ENCODE data around the gene RPL26. TPM values are rescaled to one million over a fixed set of nuclear protein-coding genes. Genes with fewer than 3 reads are reported as not detected.
A peak's percentile ranks its signal among the peaks of the same experiment; 100 is the strongest.

Gene RPL26
- total RNA-seq, 1 experiment from 2014 or later, result 1,369 TPM

- Histone ChIP-seq H3K27ac (ENCODE audit: low read length) (peak overlapping the region; percentile 22), H3K4me3 (ENCODE audit: low read length) (no peak overlapping the region), H2AFZ (ENCODE audit: low read length) (no peak overlapping the region), H3K9me3 (ENCODE audit: low read length) (no peaks in the 10 kb centered on the region), H3K79me2 (ENCODE audit: low read length) (no peaks in the 10 kb centered on the region), H3K4me1 (ENCODE audit: insufficient read depth, low read length) (peaks cover 19% of the 10 kb centered on the region), H3K9ac (ENCODE audit: low read length) (no peak overlapping the region), H3K27me3 (ENCODE audit: low read length) (no peaks in the 10 kb centered on the region), H3K9me2 (replicated peaks; ENCODE audit: low read length) (no peaks in the 10 kb centered on the region), H3F3A (ENCODE audit: low read length, unreplicated experiment) (no peaks in the 10 kb centered on the region), H3K36me3 (ENCODE audit: low read depth, low read length) (peaks cover 4% of the 10 kb centered on the region; the same call in 1 of the 2 replicates), H3K4me2 (ENCODE audit: low read length) (no peak overlapping the region), H4K20me1 (ENCODE audit: low read length) (no peaks in the 10 kb centered on the region)
- intact Hi-C loops (cut with micrococcal nuclease), result no loop called here
- no TSS peak for BruUV-seq (replicated peaks)
- TF ChIP-seq EZH2phosphoT487 (IDR thresholded peaks at IDR 0.05; ENCODE audit: borderline replicate concordance, low read length), result no peak
- TF ChIP-seq EZH2 (IDR thresholded peaks at IDR 0.05; ENCODE audit: low read length, unreplicated experiment), result no peak
- no peak for TF ChIP-seq CTCF (conservative IDR thresholded peaks at IDR 0.05; ENCODE audit: low read depth, low read length)
- ChIA-PET CTCF (no interaction called here), POLR2A (ENCODE audit: unreplicated experiment) (no interaction called here)
- peak; percentile 76 for ATAC-seq
- peak; percentile 58 for DNase-seq
These were observed 16.8 kb downstream of the RPL26 start for GRCh38 chr17:8366231-8366630.

- Histone ChIP-seq H3K4me3 (ENCODE audit: low read length) (no peak overlapping the region), H3F3A (ENCODE audit: low read length, unreplicated experiment) (no peaks in the 10 kb centered on the region), H3K9ac (ENCODE audit: low read length) (peak overlapping the region; percentile 7; the same call in 1 of the 2 replicates), H3K4me2 (ENCODE audit: low read length) (peak overlapping the region; percentile 26), H3K4me1 (ENCODE audit: insufficient read depth, low read length) (peaks cover 26% of the 10 kb centered on the region), H3K27me3 (ENCODE audit: low read length) (no peaks in the 10 kb centered on the region), H2AFZ (ENCODE audit: low read length) (no peak overlapping the region), H3K9me3 (ENCODE audit: low read length) (no peaks in the 10 kb centered on the region), H3K27ac (ENCODE audit: low read length) (peak overlapping the region; percentile 68), H3K79me2 (ENCODE audit: low read length) (no peaks in the 10 kb centered on the region), H3K36me3 (ENCODE audit: low read depth, low read length) (peaks cover 4% of the 10 kb centered on the region; the same call in 1 of the 2 replicates), H4K20me1 (ENCODE audit: low read length) (no peaks in the 10 kb centered on the region), H3K9me2 (replicated peaks; ENCODE audit: low read length) (no peaks in the 10 kb centered on the region)
- DNase-seq (peak; percentile 69), ATAC-seq (peak; percentile 79)
- TF ChIP-seq EZH2phosphoT487 (IDR thresholded peaks at IDR 0.05; ENCODE audit: borderline replicate concordance, low read length), result no peak
- no peak for TF ChIP-seq EZH2 (IDR thresholded peaks at IDR 0.05; ENCODE audit: low read length, unreplicated experiment)
- TF ChIP-seq CTCF (conservative IDR thresholded peaks at IDR 0.05; ENCODE audit: low read depth, low read length), result no peak
- intact Hi-C loops (cut with micrococcal nuclease), result no loop called here
- ChIA-PET CTCF (no interaction called here), POLR2A (ENCODE audit: unreplicated experiment) (no interaction called here)
- BruUV-seq (replicated peaks), result no TSS peak
These were observed 17.9 kb downstream of the RPL26 start for GRCh38 chr17:8365143-8365542.

- TF ChIP-seq EZH2phosphoT487 (IDR thresholded peaks at IDR 0.05; ENCODE audit: borderline replicate concordance, low read length), result no peak
- no peak for TF ChIP-seq CTCF (conservative IDR thresholded peaks at IDR 0.05; ENCODE audit: low read depth, low read length)
- no peak for TF ChIP-seq EZH2 (IDR thresholded peaks at IDR 0.05; ENCODE audit: low read length, unreplicated experiment)
- ATAC-seq (no peak), DNase-seq (no peak)
- no peaks in the 10 kb centered on the region for H3K36me3 ChIP-seq (ENCODE audit: low read depth, low read length)
- H3K9ac ChIP-seq (ENCODE audit: low read length), result no peak overlapping the region
- H3K79me2 ChIP-seq (ENCODE audit: low read length), result no peaks in the 10 kb centered on the region
- no peak overlapping the region for H3K4me2 ChIP-seq (ENCODE audit: low read length)
- intact Hi-C loops (cut with micrococcal nuclease), result no loop called here
- H3K9me2 ChIP-seq (replicated peaks; ENCODE audit: low read length), result no peaks in the 10 kb centered on the region
- no TSS peak for BruUV-seq (replicated peaks)
- no peaks in the 10 kb centered on the region for H3K27me3 ChIP-seq (ENCODE audit: low read length)
- no peak overlapping the region for H2AFZ ChIP-seq (ENCODE audit: low read length)
- H3F3A ChIP-seq (ENCODE audit: low read length, unreplicated experiment), result no peaks in the 10 kb centered on the region
- H3K9me3 ChIP-seq (ENCODE audit: low read length), result no peaks in the 10 kb centered on the region
- no peak overlapping the region for H3K27ac ChIP-seq (ENCODE audit: low read length)
- no peaks in the 10 kb centered on the region for H4K20me1 ChIP-seq (ENCODE audit: low read length)
- ChIA-PET POLR2A (ENCODE audit: unreplicated experiment) (no interaction called here), CTCF (no interaction called here)
- H3K4me3 ChIP-seq (ENCODE audit: low read length), result no peak overlapping the region
- H3K4me1 ChIP-seq (ENCODE audit: insufficient read depth, low read length), result peaks cover 26% of the 10 kb centered on the region
These were observed 20.2 kb downstream of the RPL26 start for GRCh38 chr17:8362651-8363332.

All from PC-3 (cell line).